Measurements from ENCODE around the gene SAP30BP. TPM values are rescaled to one million over a fixed set of nuclear protein-coding genes. Genes with fewer than 3 reads are reported as not detected.

Gene SAP30BP
- total RNA-seq, 1 experiment from 2014 or later: 89.7 TPM

GRCh38 chr17:75617675-75618074 lies 49.5 kb upstream of the SAP30BP start:
- no peaks in the 10 kb centered on the region for H4K20me1 ChIP-seq (ENCODE audit: control insufficient read depth, insufficient read depth, insufficient read length)
- no peaks in the 10 kb centered on the region for H3K4me1 ChIP-seq (ENCODE audit: insufficient read depth, low read length)
- no peak overlapping the region for H4K91ac ChIP-seq (ENCODE audit: insufficient read length, low read depth, low read length)
- no peak overlapping the region for H3K4ac ChIP-seq (ENCODE audit: low read depth, low read length)
- no peak overlapping the region for H3T11ph ChIP-seq (ENCODE audit: low read length)
- peaks cover 7% of the 10 kb centered on the region for H3K27me3 Mint-ChIP-seq (ENCODE audit: low read depth)
- H3K14ac ChIP-seq (ENCODE audit: insufficient read depth, low read length): no peak overlapping the region
- no peak overlapping the region for H3K27ac ChIP-seq (ENCODE audit: insufficient read length, low read depth, low read length)
- no peaks in the 10 kb centered on the region for H3K9me3 Mint-ChIP-seq
- no peak overlapping the region for H3K56ac ChIP-seq (ENCODE audit: insufficient read length, low read depth, low read length)
- 0 out of 7 replicates have a peak overlapping the region, but pooled peaks of 1 of the 3 experiments have one; percentile 31 for H3K27ac Mint-ChIP-seq
- H3K9ac ChIP-seq (ENCODE audit: extremely low read depth, insufficient read length, low read length): no peak overlapping the region
- no peak overlapping the region for H4K8ac ChIP-seq (replicated peaks; ENCODE audit: insufficient read length, low read depth, low read length)
- no peaks in the 10 kb centered on the region for H3K23me2 ChIP-seq (ENCODE audit: insufficient read length, low read depth, low read length, poor library complexity, severe bottlenecking)
- H3K79me2 ChIP-seq (ENCODE audit: insufficient read depth, low read length): no peaks in the 10 kb centered on the region
- H2BK120ac ChIP-seq (ENCODE audit: low read depth, low read length, poor library complexity, severe bottlenecking): no peak overlapping the region
- H3K9me3 ChIP-seq (ENCODE audit: control insufficient read depth, low read depth, low read length): no peaks in the 10 kb centered on the region
- WGBS (ENCODE audit: extremely low coverage, insufficient read length, low lambda C conversion rate): no CpG with 5 or more reads among the region's 11 CpGs
- no peak overlapping the region for H3K18ac ChIP-seq (ENCODE audit: insufficient read length, low read depth, low read length)
- H2BK20ac ChIP-seq (ENCODE audit: low read depth, low read length, poor library complexity, severe bottlenecking): no peak overlapping the region
- no peak overlapping the region for H2BK5ac ChIP-seq (ENCODE audit: insufficient read length, low read length)
- H2BK12ac ChIP-seq (ENCODE audit: insufficient read length, low read depth, low read length): no peak overlapping the region
- H3K79me1 ChIP-seq (ENCODE audit: insufficient read depth, low read depth, low read length, poor library complexity, severe bottlenecking): no peaks in the 10 kb centered on the region
- no peak overlapping the region for H2AK5ac ChIP-seq (ENCODE audit: insufficient read length, low read length)
- H3K27me3 ChIP-seq (ENCODE audit: insufficient read depth, low read length): no peaks in the 10 kb centered on the region; the same call in 1 of the 2 replicates
- no peak overlapping the region for H3K23ac ChIP-seq (ENCODE audit: insufficient read length, low read depth, low read length)
- H4K5ac ChIP-seq (ENCODE audit: insufficient read length, low read depth, low read length): no peak overlapping the region
- H2AFZ ChIP-seq (ENCODE audit: low read length): no peak overlapping the region
- H3K4me2 ChIP-seq (ENCODE audit: insufficient read depth, insufficient read length, low read length): no peak overlapping the region
- DNase-seq: no peak
- no peak overlapping the region for H2BK15ac ChIP-seq (ENCODE audit: low read depth, low read length)
- TF ChIP-seq, protein P1, sequence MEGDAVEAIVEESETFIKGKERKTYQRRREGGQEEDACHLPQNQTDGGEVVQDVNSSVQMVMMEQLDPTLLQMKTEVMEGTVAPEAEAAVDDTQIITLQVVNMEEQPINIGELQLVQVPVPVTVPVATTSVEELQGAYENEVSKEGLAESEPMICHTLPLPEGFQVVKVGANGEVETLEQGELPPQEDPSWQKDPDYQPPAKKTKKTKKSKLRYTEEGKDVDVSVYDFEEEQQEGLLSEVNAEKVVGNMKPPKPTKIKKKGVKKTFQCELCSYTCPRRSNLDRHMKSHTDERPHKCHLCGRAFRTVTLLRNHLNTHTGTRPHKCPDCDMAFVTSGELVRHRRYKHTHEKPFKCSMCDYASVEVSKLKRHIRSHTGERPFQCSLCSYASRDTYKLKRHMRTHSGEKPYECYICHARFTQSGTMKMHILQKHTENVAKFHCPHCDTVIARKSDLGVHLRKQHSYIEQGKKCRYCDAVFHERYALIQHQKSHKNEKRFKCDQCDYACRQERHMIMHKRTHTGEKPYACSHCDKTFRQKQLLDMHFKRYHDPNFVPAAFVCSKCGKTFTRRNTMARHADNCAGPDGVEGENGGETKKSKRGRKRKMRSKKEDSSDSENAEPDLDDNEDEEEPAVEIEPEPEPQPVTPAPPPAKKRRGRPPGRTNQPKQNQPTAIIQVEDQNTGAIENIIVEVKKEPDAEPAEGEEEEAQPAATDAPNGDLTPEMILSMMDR (conservative IDR thresholded peaks at IDR 0.05): no peak
- H3K4me3 Mint-ChIP-seq: no peak overlapping the region
- H3K4me1 Mint-ChIP-seq: peaks cover 0 to 5% of the 10 kb centered on the region in 2 experiments; a peak in 1 of 4 replicates
- H3K36me3 Mint-ChIP-seq (ENCODE audit: insufficient read depth in 1 of 3, low read depth in 3 of 3): no peaks in the 10 kb centered on the region

Measured in H9 (cell line).